Measurements from ENCODE around the gene ZFHX3. TPM values are rescaled to one million over a fixed set of nuclear protein-coding genes. Genes with fewer than 3 reads are reported as not detected.

The ZFHX3 gene
- total and polyA plus RNA-seq, 4 donors: 1.5 to 5.9 (median 3.0) TPM

- no peak overlapping the region for H3K9ac ChIP-seq (ENCODE audit: low read depth in 1 of 2, low read length in 2 of 2)
- no peak for DNase-seq (ENCODE audit: low spot score)
- TF ChIP-seq NR2F2 (IDR thresholded peaks at IDR 0.05): no peak
- TF ChIP-seq YY1 (IDR thresholded peaks at IDR 0.05): no peak
- TF ChIP-seq, protein P1, sequence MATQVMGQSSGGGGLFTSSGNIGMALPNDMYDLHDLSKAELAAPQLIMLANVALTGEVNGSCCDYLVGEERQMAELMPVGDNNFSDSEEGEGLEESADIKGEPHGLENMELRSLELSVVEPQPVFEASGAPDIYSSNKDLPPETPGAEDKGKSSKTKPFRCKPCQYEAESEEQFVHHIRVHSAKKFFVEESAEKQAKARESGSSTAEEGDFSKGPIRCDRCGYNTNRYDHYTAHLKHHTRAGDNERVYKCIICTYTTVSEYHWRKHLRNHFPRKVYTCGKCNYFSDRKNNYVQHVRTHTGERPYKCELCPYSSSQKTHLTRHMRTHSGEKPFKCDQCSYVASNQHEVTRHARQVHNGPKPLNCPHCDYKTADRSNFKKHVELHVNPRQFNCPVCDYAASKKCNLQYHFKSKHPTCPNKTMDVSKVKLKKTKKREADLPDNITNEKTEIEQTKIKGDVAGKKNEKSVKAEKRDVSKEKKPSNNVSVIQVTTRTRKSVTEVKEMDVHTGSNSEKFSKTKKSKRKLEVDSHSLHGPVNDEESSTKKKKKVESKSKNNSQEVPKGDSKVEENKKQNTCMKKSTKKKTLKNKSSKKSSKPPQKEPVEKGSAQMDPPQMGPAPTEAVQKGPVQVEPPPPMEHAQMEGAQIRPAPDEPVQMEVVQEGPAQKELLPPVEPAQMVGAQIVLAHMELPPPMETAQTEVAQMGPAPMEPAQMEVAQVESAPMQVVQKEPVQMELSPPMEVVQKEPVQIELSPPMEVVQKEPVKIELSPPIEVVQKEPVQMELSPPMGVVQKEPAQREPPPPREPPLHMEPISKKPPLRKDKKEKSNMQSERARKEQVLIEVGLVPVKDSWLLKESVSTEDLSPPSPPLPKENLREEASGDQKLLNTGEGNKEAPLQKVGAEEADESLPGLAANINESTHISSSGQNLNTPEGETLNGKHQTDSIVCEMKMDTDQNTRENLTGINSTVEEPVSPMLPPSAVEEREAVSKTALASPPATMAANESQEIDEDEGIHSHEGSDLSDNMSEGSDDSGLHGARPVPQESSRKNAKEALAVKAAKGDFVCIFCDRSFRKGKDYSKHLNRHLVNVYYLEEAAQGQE (IDR thresholded peaks at IDR 0.05): no peak
- H3K9me3 ChIP-seq (ENCODE audit: control insufficient read depth in 4 of 4, low read length in 3 of 4): no peaks in the 10 kb centered on the region
- WGBS: 73% methylated on average over 19 of the region's 19 CpGs
- no peak overlapping the region for H3K27ac ChIP-seq (ENCODE audit: low read depth in 1 of 2, low read length in 2 of 2)
- no peak overlapping the region for H3K4me3 ChIP-seq (ENCODE audit: low read depth in 1 of 3, low read length in 3 of 3)
- no peaks in the 10 kb centered on the region for H3K36me3 ChIP-seq (ENCODE audit: control insufficient read depth in 4 of 4, insufficient read depth in 3 of 4, low read depth in 1 of 4, low read length in 3 of 4)
- peaks cover 8 to 12% (median 8%) of the 10 kb centered on the region in 4 donors for H3K4me1 ChIP-seq (ENCODE audit: control insufficient read depth in 4 of 4, insufficient read depth in 4 of 4, low read length in 3 of 4)
- H3K27me3 ChIP-seq (ENCODE audit: control insufficient read depth in 4 of 4, insufficient read depth in 4 of 4, low read length in 3 of 4): no peaks in the 10 kb centered on the region
Measured at GRCh38 chr16:73036074-73036826, 11.7 kb downstream of the ZFHX3 start.

- H3K4me1 ChIP-seq (ENCODE audit: control insufficient read depth in 4 of 4, insufficient read depth in 4 of 4, low read length in 3 of 4): peaks cover 8 to 15% (median 10%) of the 10 kb centered on the region in 4 donors
- 83% methylated on average over 4 of the region's 4 CpGs for WGBS
Measured at GRCh38 chr16:73034374-73034773, 13.6 kb downstream of the ZFHX3 start.

More at GRCh38 chr16:73034374-73034773, 13.6 kb downstream of the ZFHX3 start:
- Histone ChIP-seq H3K36me3 (ENCODE audit: control insufficient read depth in 4 of 4, insufficient read depth in 3 of 4, low read depth in 1 of 4, low read length in 3 of 4) (no peaks in the 10 kb centered on the region), H3K27me3 (ENCODE audit: control insufficient read depth in 4 of 4, insufficient read depth in 4 of 4, low read length in 3 of 4) (no peaks in the 10 kb centered on the region), H3K9ac (ENCODE audit: low read depth in 1 of 2, low read length in 2 of 2) (no peak overlapping the region), H3K9me3 (ENCODE audit: control insufficient read depth in 4 of 4, low read length in 3 of 4) (no peaks in the 10 kb centered on the region), H3K27ac (ENCODE audit: low read depth in 1 of 2, low read length in 2 of 2) (no peak overlapping the region), H3K4me3 (ENCODE audit: low read depth in 1 of 3, low read length in 3 of 3) (no peak overlapping the region)
- DNase-seq (ENCODE audit: low spot score): no peak
- no peak for TF ChIP-seq RXRA (IDR thresholded peaks at IDR 0.05)
- TF ChIP-seq TAF1 (conservative IDR thresholded peaks at IDR 0.05): no peak
- TF ChIP-seq, protein P2, sequence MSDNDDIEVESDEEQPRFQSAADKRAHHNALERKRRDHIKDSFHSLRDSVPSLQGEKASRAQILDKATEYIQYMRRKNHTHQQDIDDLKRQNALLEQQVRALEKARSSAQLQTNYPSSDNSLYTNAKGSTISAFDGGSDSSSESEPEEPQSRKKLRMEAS (IDR thresholded peaks at IDR 0.05): no peak
- no peak for TF ChIP-seq HNF4G (IDR thresholded peaks at IDR 0.05)
- no peak for TF ChIP-seq GABPA (IDR thresholded peaks at IDR 0.05 in 1 of 2, conservative IDR thresholded peaks at IDR 0.05 in 1 of 2)
- no peak for TF ChIP-seq FOXA2 (IDR thresholded peaks at IDR 0.05)
- TF ChIP-seq SP1 (IDR thresholded peaks at IDR 0.05): no peak
- TF ChIP-seq FOXA1 (IDR thresholded peaks at IDR 0.05): no peak
- TF ChIP-seq, protein P1 (IDR thresholded peaks at IDR 0.05): no peak
- no peak for TF ChIP-seq ATF3 (IDR thresholded peaks at IDR 0.05)

Data from liver (tissue), 9 donors.